Measurements from ENCODE around the gene HSPH1.

The HSPH1 gene

DNA sequence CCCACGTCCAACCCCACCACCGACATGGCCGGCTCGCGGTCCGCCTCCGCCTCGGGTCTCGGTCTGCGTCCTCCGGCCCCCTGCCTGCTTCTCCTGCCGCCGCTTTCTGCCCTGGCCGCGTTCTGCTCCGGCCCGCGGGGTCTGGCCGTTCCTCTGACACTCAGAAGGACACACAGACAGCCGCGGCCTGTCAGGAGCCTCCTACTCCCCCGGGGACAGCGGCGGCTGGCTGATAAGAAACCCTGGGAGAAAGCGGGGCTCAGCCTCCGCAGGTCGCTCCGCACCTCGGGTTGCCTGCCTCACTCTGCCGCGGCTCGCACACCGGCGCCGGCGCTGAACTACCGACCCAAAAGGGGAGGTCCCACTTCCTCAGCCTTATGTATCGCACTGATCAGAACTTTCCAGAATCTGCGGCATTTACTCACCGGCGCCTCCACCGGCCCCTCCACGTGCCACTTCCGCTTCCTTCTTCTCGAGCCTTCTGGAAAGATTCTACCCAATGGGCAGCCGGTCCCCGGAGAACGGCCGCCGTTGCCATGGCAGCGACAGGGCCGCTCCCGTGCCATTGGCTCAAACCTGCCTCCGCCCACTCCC lies at the start of gene HSPH1:
HSPH1 (minus strand) TSS at position 348 of the 594 bp plus-strand sequence; CDS start at position 26, 322 bp downstream.
- DNase-seq (ENCODE audit: extremely low read depth, low read depth) = peak; percentile 92
- TF ChIP-seq, protein P1, sequence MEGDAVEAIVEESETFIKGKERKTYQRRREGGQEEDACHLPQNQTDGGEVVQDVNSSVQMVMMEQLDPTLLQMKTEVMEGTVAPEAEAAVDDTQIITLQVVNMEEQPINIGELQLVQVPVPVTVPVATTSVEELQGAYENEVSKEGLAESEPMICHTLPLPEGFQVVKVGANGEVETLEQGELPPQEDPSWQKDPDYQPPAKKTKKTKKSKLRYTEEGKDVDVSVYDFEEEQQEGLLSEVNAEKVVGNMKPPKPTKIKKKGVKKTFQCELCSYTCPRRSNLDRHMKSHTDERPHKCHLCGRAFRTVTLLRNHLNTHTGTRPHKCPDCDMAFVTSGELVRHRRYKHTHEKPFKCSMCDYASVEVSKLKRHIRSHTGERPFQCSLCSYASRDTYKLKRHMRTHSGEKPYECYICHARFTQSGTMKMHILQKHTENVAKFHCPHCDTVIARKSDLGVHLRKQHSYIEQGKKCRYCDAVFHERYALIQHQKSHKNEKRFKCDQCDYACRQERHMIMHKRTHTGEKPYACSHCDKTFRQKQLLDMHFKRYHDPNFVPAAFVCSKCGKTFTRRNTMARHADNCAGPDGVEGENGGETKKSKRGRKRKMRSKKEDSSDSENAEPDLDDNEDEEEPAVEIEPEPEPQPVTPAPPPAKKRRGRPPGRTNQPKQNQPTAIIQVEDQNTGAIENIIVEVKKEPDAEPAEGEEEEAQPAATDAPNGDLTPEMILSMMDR (IDR thresholded peaks at IDR 0.05; ENCODE audit: low read depth, low read length) = peak; percentile 26

GRCh38 chr13:31209841-31210210 lies 48.1 kb upstream of the HSPH1 start:
- TF ChIP-seq, protein P1 (IDR thresholded peaks at IDR 0.05; ENCODE audit: low read depth, low read length) = no peak
- DNase-seq (ENCODE audit: extremely low read depth, low read depth) = no peak

GRCh38 chr13:31209172-31209840 lies 47.6 kb upstream of the HSPH1 start:
- TF ChIP-seq, protein P1 (IDR thresholded peaks at IDR 0.05; ENCODE audit: low read depth, low read length) = no peak
- no peak for DNase-seq (ENCODE audit: extremely low read depth, low read depth)

- TF ChIP-seq, protein P1 (IDR thresholded peaks at IDR 0.05; ENCODE audit: low read depth, low read length) = no peak
- no peak for DNase-seq (ENCODE audit: extremely low read depth, low read depth)
These were observed 46.9 kb upstream of the HSPH1 start for GRCh38 chr13:31208559-31209122.

- peak; percentile 19 for DNase-seq (ENCODE audit: extremely low read depth, low read depth)
- TF ChIP-seq, protein P1 (IDR thresholded peaks at IDR 0.05; ENCODE audit: low read depth, low read length) = no peak
These were observed 46.2 kb upstream of the HSPH1 start for GRCh38 chr13:31207661-31208552.

DNA sequence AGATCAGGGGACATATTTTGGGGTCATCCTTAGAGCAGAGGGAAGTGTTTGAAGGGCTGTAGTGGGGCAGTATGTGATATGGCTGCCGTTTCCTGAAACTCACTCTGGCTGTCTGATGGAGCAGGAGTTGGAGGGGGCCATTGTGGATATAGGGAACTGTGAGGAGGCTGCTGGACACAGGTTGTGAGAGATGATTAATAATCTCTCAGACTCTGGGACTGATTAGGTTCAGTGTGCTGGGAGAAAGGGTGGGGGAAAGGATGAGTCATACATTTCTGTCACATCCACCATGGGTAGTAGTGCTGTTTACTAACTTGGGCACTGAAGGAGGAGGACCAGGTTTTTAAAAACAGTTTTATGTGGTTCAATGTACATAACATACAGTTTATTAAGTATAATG lies 42.9 kb upstream of the HSPH1 start:
- TF ChIP-seq, protein P1 (IDR thresholded peaks at IDR 0.05; ENCODE audit: low read depth, low read length) = no peak
- peak; percentile 32 for DNase-seq (ENCODE audit: extremely low read depth, low read depth)

All from AG09319 (cell line).